Keratinocyte (primary cell): ENCODE data around the gene HORMAD2.

Experiments used
- CTCF ChIP-seq, 3 experiments: IDR thresholded peaks in 1 of 3; conservative IDR thresholded peaks in 1 of 3; optimal IDR thresholded peaks in 1 of 3; 2 replicates in 2 of 3; 3 replicates in 1 of 3; pipeline versions ENCODE3 to v1.5.1; 2011; ENCODE audit warnings: low read length in 3 of 3, mild to moderate bottlenecking in 3 of 3, moderate library complexity in 2 of 3, control low read depth in 1 of 3, inconsistent platforms in 1 of 3; ENCODE audit not compliant: insufficient read depth in 2 of 3; ENCODE audit errors: extremely low read depth in 1 of 3
- EZH2 ChIP-seq: IDR thresholded peaks from one replicate; pipeline ENCODE4 v1.6.1; 2012; ENCODE audit warnings: inconsistent platforms, mild to moderate bottlenecking, low read length, moderate library complexity

GRCh38 chr22:30204015-30204741 is 123.9 kb downstream of the HORMAD2 start:
- TF ChIP-seq CTCF (optimal IDR thresholded peaks at IDR 0.05 in 1 of 3, IDR thresholded peaks at IDR 0.05 in 1 of 3, conservative IDR thresholded peaks at IDR 0.05 in 1 of 3; ENCODE audit: extremely low read depth in 1 of 3, insufficient read depth in 2 of 3, low read length in 3 of 3) = no peak
- no peak for TF ChIP-seq EZH2
